ENCODE results near the gene SPDYC. TPM values are rescaled to one million over a fixed set of nuclear protein-coding genes. Genes with fewer than 3 reads are reported as not detected.

The SPDYC gene
- total and polyA plus RNA-seq, 2 of the 13 experiments (the other 11 are each of a cell fraction or from before 2014, with no cell fraction given), result 0.15 to 0.33 TPM

DNA sequence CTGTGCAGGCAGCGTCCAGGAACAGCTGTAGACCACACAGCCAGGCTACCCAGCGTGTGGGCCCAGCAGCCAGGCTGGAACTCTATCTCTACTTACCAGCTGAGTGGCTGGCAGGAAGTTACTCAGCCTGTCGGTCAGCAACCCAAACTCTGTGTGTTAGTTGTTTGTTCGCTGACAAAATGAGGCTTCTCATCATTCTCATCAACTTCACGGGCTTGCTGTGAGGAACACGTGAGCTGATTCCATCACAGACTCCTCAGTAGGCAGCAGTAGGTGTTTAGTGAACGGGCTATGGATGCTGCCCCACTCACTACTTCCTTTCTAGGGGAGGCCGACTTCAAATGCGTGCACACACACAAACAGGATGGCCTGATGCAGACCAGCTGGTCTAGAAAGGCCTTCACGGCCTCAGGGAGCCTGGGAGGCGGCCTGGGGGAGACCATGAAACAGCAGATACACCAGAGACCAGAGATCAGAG lies 830 bp upstream of the SPDYC start (continued):
- TF ChIP-seq, protein P1, sequence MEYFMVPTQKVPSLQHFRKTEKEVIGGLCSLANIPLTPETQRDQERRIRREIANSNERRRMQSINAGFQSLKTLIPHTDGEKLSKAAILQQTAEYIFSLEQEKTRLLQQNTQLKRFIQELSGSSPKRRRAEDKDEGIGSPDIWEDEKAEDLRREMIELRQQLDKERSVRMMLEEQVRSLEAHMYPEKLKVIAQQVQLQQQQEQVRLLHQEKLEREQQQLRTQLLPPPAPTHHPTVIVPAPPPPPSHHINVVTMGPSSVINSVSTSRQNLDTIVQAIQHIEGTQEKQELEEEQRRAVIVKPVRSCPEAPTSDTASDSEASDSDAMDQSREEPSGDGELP (IDR thresholded peaks at IDR 0.05; ENCODE audit: borderline replicate concordance, low read depth), result peak; percentile 51; the same call in 1 of the 2 replicates
- TF ChIP-seq SYNCRIP (IDR thresholded peaks at IDR 0.05; ENCODE audit: insufficient read depth, low read depth, low read length), result no peak
- TF ChIP-seq ZNF776 (CRISPR knock-in tag; IDR thresholded peaks at IDR 0.05), result no peak
- TF ChIP-seq, protein P2, sequence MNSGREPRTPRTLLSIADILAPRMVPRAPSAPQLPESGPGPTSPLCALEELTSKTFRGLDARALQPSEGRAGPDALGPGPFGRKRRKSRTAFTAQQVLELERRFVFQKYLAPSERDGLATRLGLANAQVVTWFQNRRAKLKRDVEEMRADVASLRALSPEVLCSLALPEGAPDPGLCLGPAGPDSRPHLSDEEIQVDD (CRISPR knock-in tag; IDR thresholded peaks at IDR 0.05; ENCODE audit: borderline replicate concordance), result no peak

DNA sequence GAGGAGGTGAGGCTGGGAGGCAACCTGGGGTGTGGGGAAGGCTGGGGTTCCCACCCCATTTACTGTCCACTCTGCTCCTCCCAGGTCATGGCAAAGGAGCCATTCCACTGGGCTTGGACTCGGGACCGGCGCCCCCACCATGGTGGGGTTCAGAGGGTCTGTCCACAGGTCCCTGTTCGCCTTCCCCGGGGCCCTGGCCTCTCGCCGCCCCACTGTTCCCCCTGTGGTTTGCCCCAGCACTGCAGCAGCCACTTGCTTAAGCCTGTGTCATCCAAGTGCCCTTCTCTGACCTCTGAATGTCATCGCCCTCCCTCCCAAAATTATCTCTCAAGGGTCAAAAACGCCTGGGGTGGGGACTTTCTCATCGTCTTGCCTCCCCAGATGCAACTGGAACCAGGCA lies 2.6 kb downstream of the SPDYC start:
- ATAC-seq (no peak), FAIRE-seq (no peak), DNase-seq (ENCODE audit: low spot score) (no peak)
- Histone ChIP-seq H3K27ac (ENCODE audit: extremely low read length, insufficient read depth, low read length) (no peak overlapping the region), H3K4me1 (ENCODE audit: insufficient read depth, low read length) (peaks cover 59% of the 10 kb centered on the region), H3K79me2 (ENCODE audit: insufficient read depth, low read length) (no peaks in the 10 kb centered on the region), H3K4me2 (ENCODE audit: low read depth, low read length) (no peak overlapping the region), H4K20me1 (ENCODE audit: insufficient read depth, low read length) (no peaks in the 10 kb centered on the region), H3K36me3 (replicated peaks in 1 of 2; ENCODE audit: control insufficient read depth in 1 of 2, insufficient read depth in 2 of 2, low read length in 2 of 2) (no peaks in the 10 kb centered on the region), H3K4me3 (replicated peaks in 1 of 3; ENCODE audit: insufficient read depth in 1 of 3, low read depth in 2 of 3, low read length in 3 of 3) (no peak overlapping the region), H2AFZ (ENCODE audit: low read length) (no peak overlapping the region), H3K27me3 (ENCODE audit: control insufficient read depth in 1 of 2, insufficient read depth in 2 of 2, low read length in 2 of 2) (no peaks in the 10 kb centered on the region), H3K9me3 (ENCODE audit: low read length) (no peaks in the 10 kb centered on the region), H3K9ac (ENCODE audit: insufficient read depth, low read depth, low read length) (no peak overlapping the region)
- TF ChIP-seq RXRA (CRISPR knock-in tag; IDR thresholded peaks at IDR 0.05) (no peak), ATF1 (CRISPR knock-in tag; IDR thresholded peaks at IDR 0.05) (no peak), ZFAT (CRISPR knock-in tag; conservative IDR thresholded peaks at IDR 0.05) (no peak), ZNF720 (CRISPR knock-in tag; IDR thresholded peaks at IDR 0.05) (no peak), YEATS4 (CRISPR knock-in tag; IDR thresholded peaks at IDR 0.05; ENCODE audit: borderline replicate concordance) (no peak), THAP11 (CRISPR knock-in tag; IDR thresholded peaks at IDR 0.05) (no peak), AHR (CRISPR knock-in tag; IDR thresholded peaks at IDR 0.05) (no peak), CCDC6 (CRISPR knock-in tag; IDR thresholded peaks at IDR 0.05) (no peak)
- in situ Hi-C loops (cut with HindIII; ENCODE audit: extremely low pct_ligation_motif_present, low pct_unique_long_range_greater_than_20kb) (no loop called here), intact Hi-C loops (cut with micrococcal nuclease; ENCODE audit: unreplicated experiment) (no loop called here)
- ChIA-PET CTCF (ENCODE audit: low intra/inter-chr PET ratio, low total read pairs) (no interaction called here), POLR2A (interaction anchor here (1.0 to 2.9 kb wide), 2 partner anchors 9 to 37 kb away, joined by 3 to 13 read pairs; partner anchors contain the start of gene CAPN1)
- WGBS (ENCODE audit: low lambda C conversion rate), result 69% methylated on average over 10 of the region's 10 CpGs
- BruUV-seq (replicated peaks), result no TSS peak

Data from HepG2 (cell line).